HG03139 (cell line): Measurements from ENCODE around the gene CLMP.

Source experiments
- ATAC-seq: cut with Tn5 transposase; IDR thresholded peaks from one replicate; pipeline ENCODE4 v1.9.1; 2021; ENCODE audit not compliant: unreplicated experiment

CLMP gene

DNA sequence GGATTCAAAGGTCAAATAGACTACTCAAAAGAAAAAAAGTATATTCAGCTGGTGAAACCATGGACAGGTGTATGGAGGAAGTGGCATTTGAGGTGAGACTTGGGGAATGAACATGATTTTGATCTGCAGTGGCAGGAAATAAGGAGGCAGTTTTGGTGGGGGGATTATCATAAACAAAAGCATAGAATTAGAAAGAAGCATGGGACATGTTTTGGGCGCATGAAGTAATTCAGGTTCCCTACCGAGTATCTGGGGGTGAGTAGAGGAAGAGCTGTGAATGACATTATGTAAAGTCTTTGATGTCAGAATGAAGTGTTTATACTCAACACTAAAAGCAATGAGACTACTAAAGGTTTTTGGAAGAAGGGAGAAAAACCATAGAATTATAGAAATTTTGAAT, 3.1 kb downstream of the CLMP start:
- no peak for ATAC-seq

DNA sequence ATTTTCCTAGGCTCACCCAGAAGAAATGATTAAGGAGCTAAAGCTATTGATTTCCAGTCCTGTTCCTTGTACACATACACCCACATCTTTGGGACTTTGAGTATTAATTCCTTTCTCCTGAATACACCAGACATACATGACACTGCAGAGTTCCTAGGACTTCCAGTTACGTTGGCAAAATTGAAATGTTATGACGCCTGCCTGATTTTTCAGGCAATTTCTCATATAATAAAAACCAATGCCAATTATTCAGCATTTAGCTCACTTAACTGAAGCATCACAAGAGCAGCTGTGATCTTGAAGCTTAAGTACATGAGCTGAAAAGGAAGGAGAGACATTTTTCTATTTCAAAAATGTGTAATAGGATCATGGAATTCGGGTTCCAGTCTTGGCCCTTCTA, 4.5 kb downstream of the CLMP start:
- ATAC-seq, result no peak

DNA sequence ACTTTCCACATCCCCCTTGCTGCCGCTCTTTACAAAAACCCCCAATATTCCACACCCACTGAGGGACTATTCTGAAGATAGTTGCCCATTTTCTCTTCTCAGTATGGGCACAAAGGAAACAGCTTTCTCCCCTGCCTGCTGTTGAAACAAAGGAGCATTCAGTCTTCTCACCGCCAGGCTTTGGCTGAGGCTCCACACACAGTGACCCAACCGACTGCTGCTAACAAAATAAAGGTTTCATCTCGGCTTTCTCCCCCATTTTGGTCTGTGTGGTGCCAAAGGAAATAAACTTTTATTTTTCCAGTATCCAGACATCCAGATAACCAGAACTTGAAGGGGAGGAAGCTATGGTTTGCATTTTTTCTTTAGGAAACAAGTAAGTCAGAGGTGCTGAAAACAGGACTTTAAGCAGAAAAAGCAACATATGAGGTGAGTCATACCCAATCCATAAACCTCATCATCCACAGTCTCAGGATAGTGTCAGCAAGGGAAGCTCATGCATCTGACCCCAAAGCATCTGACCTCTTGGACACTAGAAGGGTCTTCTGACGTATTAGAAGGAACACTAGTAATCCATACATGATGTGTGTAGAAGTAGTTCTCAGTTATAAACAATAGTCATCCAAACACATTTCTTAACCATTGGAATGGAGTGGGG, 6.4 kb downstream of the CLMP start:
- ATAC-seq, result no peak

DNA sequence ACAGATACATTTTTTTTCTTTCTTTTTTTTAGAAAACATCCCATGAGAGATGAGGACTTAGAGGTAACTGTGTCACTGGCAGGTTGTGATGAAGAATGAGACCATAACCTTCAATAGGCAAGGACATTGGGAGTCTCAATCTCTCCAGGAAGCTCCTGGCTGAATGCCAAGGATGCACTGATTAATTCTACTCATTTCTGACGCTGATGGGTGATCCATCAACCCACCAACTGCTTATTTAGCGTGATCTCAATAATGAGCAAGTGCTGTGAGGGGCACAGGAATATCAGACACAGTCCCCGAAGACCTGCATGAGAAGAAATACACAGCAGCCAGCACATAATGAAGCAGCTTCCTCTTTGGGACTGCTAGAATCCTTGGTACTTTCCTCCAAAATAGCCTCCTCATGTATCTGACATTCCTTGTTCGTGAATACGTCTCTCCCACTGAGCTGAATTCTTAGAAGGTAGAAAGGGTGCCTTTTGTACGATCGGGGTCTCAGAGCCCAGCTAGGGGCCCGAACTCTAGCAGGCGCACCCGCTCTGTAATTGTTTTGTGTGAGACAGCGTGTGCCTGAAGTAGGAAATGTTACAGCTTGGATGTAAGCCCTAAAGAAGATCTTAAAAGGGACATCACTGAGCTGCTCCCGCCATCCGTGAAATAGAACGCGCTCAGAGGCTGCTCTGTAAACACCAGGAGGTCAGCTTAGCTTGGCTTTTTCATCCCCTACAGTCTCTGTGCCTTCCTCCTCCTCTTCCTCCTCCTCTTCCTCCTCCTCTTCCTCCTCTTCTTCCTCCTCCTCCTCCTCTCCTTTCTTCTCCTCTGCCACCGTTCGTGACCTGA, 7.2 kb downstream of the CLMP start:
- no peak for ATAC-seq

DNA sequence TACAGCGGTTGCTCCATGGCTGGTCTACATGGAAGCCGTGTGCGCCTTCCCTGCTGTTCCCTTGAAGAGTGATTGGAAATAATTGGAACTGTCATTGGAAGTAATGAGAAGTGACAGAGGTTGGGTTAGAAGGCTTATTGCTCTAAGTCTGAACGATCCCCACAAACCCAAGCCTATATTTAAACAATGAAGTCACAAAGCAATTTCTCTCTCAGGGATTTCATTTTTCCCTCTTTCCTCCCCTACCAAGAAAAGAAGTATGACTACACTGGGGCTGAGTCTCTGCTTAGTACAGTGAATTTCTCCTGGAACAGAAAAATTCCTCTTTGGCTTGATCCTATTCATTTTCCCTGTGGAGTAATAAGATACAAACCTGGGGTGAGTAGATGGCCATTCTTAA, 7.8 kb downstream of the CLMP start:
- no peak for ATAC-seq

DNA sequence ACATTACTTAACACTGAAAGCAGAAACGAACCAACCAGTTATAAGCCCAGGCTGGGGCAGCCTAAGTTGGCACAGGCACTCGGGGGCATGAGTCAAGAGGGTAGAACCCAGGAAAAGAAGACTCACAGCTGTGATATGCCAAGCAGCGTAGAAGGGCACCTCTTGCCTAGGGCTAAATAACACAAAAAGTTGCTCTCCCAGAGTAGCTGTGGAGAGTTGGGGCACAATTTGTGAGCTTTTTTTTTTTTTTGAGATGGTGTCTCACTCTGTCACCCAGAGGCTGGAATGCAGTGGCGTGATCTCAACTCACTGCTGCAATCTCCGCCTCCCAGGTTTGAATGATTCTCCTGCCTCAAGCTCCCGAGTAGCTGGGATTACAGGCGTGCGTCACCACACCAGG, 8.8 kb downstream of the CLMP start:
- no peak for ATAC-seq

DNA sequence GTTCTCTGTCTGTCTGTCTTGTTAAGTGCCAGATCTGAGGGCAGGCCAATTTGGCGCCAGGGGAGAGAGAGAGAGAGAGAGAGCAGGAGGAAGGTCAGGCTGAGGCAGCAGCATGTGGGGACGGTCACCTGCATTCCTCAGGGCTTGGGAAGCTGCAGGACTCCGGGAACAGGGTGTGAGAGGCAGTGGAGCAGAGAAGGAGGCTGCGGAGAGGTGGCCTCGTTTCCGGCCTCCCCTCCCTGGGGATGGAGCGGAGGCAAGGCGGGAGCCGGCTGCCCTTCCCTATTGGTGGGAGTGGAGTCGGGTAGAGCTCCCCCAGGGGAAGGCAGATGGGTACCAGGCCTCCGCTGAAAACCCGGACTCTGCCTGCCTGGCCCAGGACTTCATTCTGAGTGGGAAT, 9.7 kb downstream of the CLMP start:
- ATAC-seq, result no peak

DNA sequence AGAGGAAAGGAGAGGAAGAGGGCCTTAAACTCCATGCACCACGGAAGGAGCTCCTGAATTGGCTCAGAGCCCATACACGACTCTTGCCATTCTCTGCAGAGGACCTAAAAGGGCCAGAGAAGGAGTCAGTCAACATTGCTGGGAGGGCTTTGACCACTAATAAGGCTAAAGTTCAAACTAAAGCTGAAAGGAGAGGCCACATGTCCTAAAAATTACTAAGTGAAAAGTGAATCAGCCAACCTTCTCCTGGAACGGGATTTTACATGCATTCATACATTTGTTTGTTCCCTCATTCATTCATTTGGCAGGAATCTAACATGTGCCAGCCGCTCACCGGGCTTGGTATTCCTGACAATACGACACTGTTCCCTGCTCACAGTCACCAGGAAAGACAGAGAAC, 10.5 kb downstream of the CLMP start:
- ATAC-seq, result no peak

DNA sequence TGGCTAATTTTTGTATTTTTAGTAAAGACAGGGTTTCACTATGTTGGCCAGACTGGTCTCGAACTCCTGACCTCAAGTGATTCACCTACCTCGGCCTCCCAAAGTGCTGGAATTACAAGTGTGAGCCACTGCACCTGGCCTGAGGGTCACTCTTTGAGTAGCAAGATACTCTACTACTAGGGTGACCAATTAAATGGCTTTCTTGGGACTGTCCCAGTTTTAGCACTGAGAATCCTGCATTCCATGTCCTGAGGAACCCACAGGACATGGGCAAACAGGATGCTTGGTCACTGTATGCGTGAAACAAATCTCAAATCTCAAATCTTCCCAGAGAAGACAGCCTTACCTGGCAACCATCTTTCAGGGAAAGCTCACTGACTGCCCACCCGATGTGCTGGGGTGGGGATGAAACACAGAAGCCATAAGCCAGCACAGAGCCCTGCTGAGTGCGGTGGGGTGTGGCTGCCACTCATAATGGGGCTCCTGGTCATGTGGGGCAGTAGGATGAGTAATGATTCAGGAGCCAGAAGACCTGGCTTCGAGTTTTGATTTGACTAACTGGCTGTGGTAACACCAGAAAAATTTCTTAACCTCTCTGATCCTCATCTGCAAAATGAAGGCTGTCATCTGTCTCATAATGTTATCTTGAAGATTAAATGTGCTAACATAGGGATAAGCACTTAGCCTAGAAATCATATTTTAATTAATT, 11.5 kb downstream of the CLMP start:
- ATAC-seq, result no peak

DNA sequence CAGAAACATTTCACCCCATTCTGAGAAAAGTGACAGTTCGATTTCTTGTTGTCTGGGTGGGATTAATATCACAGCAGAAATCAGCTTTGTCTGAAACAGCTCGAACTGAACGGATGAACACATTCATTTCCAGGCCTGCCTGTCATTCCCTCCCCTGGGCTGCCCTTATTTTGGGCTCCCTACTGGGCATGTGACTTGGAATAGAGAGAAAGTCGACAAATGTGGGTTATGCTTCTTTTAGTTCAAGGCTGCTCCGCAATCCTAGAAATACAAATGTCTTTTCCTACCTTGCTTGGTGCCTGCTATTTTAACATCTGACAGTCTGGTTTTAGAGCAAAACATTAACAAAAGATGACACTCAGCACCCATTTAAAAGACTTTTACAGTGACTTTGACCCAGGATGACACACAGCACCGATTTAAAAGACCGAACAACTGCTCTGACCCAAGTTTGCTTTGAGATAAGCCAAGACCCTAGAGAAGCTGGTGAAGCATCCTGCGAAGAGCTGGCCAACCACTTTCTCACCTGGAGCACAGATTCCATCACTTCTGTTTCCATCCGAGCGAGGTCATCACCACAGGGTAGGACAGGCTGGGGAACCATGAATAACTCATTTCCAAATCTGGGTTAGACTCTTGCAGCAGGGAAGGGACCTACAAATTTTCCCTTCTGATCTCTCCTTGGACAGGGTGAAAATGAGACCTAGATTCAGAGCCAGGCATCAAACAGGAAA, 13.1 kb downstream of the CLMP start:
- no peak for ATAC-seq

DNA sequence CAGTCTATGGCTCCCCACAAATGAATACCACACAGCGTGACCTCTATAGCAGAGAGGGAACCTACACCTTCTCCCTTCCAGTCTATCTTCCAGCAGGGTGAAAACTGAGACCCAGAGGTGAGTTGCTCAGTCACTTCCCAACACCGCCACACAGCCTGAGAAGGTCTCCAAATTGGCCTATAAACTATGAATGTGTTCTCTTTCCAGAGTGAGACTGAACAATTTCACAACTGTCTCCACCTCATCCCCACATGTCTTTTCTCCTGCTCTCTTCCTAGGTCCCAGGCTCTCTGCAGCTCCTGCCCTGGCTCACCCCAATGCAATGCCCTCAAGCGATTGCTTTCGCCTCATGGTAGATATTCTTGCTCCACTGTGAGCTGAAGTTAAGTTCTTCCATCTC, 14.0 kb downstream of the CLMP start:
- ATAC-seq, result no peak

DNA sequence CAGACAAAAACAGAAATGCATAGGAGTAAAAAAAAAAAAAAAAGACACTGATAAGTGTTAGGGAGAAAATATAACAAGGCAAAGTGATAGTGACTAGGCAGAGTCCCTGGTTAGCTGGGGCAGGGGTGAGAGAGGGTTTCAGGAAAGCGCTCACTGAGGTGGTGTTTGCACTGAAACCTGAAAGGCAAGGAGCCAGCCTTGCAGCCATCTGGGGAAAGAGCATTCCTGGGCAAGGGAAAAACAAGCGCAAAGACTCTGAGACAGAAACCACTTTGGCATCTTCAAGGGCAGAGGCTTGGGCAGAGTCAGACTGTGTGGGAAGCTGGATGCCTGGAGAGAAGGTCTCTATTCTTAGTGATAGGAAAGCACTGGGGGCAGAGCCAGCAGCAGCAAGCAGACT, 14.5 kb downstream of the CLMP start:
- no peak for ATAC-seq

DNA sequence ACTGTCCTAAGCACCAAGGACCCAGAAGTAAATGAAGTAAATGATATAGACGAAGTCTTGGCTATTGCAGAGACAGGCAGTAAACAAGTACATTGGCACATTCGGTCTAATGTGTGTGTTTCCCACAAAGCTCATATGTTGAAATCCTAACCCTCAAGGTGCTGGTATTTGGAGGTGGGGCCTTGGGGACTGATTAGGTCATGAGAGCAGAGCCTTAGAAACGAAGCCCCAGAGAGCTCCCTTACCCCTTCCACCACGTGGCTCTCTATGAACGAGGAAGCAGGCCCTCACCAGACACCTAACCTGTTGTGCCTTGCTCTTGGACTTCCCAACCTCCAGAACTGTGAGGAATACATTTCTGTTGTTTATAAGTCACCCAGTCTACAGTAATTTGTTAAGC, 14.9 kb downstream of the CLMP start:
- no peak for ATAC-seq

DNA sequence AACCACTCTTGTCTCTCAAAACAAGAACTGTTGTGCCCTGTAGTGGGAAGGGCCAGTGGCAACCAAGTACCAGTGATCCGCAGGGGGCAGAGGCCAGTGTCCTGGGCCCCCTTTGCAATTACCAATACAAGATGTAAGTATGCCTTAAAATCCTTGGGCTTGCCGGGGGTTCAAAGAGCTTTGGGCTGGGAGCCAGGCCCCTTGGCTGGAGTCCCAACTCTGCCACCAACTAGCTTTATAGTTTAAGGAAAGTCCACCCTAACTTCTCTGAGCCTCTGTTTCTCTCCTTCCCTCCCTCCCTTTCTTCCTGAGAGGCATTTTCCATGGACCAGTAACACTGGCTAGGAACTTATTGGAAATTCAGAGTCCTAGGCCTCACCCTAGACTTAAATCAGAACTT, 15.5 kb downstream of the CLMP start:
- no peak for ATAC-seq

DNA sequence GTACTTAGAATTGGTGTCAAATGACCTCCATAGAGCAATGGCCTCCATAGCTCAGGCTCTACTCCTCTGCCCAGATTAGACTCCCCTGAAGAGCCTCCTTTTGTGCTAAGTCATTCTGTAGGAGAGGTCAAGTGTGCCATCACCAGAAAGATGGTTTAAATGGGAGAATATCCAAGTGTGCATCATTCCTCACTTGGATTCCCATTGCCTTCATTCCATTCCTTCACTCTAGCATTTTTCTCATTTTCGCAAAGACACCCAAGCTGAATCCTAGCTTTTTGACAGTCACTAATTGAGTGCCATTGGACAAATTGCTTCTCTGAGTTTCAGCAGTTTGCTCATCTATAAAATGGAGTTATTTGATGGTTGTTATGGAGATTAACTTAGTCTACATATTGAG, 16.9 kb downstream of the CLMP start:
- no peak for ATAC-seq

DNA sequence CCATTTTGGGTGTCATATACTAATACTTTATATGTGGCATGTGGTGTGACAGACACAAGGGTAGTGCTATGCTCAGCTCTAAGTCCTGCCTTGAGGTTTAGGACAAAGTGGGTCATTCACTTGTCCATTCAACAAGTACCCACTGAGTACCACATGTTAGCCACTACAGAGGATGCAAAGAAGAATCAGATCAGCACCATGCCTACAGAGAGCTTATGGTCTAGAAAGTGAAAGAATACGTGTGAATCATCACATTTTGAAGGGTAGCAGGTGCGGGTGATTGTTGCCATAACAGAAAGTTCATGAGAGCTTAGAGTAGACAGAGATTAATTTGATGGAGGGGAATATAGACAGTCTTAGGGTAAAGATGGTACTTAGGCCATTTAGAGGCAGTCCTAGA, 18.3 kb downstream of the CLMP start:
- no peak for ATAC-seq

DNA sequence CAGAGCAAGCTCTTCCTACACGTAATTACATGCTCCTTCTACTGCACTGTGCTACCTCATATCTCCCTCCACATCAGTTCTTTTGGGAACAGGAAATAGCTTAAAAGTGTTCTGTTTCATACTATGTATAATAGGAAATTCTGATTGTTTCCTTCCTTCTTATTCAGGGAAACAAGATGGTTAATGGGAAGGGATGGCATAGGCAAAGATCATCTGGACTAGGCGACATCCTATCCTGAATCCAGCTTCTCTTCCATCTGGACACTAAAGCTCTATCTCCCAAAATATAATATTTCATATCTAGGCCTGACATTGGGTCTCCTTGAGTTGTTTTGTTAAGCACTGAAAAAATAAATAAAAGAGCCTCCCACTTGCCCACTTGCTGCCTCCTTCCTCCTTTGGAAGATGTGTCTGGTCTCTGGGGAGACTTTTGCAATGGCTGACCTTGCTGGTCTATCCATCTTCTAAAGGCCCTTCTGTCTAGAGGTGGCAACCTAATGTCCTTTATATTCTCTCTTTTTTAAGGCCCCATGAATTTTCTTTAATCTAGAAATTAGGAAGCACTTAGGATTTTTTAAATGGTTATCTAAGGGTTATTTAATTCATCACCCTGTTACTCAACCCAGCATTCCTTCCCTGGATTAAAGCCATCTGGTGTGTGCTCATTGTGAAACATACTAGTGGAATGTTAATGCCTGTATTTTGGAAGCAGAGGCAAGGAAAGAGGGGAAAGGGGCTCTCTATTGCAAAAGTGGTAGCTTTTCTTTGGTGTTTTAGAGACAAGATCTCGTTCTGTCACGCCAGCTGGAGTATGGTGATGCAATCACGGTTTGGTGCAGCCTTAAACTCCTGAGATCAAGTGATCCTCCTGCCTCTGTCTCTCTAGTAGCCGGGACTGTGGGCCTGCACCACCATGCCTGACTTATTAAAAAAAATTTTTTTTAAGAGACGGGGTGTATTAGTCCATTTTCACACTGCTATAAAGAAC, 20.6 kb downstream of the CLMP start:
- no peak for ATAC-seq

DNA sequence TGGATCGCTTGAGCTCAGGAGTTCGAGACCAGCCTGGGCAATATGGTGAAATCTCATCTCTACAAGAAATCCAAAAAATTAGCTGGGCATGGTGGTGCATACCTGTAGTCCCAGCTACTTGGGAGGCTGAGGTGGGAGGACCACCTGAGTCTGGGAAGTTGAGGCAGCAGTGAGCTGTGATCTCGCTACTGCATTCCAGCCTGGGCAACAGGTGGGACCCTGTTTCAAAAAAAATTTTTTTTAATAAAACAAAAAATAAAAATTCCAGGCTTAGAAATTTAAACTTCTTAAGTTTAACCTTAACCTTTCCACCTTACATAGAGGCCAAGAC, 21.2 kb downstream of the CLMP start:
- ATAC-seq, result no peak

DNA sequence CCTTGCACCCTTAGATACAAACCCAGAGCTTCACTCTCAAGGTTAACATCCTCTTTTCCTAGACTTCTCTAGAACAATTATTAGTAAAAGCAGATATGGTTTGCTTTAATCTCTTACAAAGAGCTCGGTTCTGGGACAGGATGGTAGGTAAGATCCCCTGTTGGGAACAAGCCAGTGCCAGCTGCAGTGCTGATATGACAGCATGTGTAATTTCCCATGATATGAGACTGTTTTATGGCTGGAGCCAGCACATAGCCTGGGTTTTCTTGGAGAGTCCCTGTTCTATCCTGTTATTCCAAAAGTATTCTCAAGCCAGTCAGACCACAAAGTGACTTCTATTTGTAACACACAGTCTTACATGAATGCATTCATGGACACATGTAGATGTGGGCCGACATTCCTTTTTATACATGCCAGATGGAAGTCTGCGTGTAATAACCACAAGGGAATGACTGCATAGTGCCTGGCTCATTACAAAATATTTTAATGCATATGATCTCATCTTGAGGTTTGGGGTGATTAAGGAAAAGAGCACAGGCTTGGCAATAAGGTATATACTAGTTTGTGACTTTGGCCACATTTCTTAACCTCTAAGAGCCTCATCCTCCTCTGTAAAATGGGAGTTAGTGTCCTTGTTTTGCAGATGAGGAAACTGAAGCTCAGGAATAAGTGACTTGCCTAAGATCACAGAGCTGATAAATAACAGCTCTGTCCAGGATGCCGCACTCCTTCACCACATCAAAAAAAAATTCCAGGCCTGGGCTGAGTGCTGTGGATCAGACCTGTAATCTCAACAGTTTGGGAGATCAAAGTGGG, 21.8 kb downstream of the CLMP start:
- ATAC-seq, result no peak

DNA sequence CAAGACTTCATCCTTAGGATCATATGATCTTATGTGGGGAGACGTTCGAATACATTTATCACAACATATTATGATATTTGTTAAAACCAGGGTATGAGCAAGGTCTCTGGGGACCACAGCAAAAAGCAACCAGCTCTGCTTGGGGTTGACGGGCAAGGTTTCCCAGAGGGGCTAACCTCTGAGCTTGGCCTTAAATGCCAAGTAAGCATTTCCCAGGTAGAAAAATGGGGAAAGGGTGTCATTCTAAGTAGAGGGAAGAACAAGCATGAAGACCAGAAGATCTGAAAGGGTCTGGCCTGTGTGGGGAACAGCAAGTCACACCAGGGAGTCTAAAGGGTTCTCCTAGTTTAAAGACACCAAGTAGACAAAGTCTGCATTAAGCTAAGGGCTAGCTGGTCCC, 24.1 kb downstream of the CLMP start:
- no peak for ATAC-seq
